GM19328 (cell line): ENCODE measurements around the gene BAX.

Experiments
- ATAC-seq: cut with Tn5 transposase; IDR thresholded peaks from one replicate; pipeline ENCODE4 v1.9.1; 2021; ENCODE audit warnings: mild to moderate bottlenecking, moderate library complexity; ENCODE audit not compliant: unreplicated experiment

The BAX gene

DNA sequence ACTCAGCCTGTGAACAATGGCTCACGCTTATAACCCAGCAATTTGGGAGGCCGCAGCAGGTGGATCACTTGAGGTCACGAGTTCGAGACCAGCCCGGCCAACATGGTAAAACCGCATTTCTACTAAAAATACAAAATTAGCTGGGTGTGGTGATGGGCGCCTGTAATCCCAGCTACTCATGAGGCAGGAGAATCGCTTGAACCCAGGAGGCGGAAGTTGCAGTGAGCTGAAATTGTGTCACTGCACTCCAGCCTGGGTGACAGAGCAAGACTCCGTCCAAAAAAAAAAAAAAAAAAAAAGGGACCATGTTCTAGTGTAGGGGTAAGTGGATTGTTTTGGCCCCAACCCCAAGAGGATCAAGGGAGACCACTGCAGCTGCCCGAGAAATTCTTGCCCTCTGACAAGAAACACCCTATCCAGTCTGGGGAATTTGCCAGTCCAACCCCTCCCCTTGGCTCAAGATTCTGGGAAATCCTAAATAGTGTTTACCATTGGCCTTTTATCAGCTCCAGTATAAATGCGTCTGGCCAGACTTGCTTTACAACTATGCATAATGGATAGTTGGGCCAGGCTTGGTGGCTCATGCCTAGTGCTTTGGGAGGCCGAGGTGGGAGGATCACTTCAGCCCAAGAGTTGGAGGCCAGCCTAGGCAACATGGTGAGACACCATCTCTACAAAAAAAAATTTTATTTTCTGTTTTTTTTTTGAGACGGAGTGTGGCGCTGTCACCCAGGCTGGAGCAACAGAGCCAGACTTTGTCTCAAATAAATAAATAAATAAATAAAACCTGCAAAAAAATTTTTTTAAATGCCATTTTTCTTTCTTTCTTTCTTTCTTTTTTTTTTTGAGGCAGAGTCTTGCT lies 26.3 kb upstream of the BAX start:
- no peak for ATAC-seq

DNA sequence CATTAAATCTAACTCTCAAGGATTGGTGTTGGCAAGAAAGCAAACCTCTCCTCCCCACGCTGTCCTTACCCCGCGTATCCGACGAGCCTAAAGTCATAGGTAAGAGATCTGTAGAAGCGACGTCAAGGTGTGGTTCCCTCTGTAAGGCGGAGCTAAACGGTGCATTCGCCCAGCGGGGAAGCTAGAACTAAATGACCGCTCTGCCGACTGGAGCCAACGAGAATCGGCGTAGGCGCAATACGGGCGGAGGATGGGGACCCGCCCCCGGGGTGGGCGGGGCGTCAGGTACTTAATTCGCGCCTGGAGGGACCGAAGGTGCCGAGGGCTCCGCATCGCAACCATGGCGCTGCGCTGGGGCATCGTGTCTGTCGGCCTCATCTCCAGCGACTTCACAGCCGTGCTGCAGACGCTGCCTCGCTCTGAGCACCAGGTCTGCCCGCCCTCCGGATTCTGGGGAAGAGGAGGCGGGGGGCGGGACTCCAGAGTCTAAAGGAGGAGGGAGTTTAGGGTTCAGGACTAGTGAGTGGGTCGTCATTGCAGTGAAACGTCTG lies 21.2 kb upstream of the BAX start, which contains the start of gene DHDH:
TSS of gene DHDH (plus strand) at position 318 of the 551 bp plus-strand sequence. CDS start at position 341, 23 bp downstream.
- ATAC-seq: no peak

DNA sequence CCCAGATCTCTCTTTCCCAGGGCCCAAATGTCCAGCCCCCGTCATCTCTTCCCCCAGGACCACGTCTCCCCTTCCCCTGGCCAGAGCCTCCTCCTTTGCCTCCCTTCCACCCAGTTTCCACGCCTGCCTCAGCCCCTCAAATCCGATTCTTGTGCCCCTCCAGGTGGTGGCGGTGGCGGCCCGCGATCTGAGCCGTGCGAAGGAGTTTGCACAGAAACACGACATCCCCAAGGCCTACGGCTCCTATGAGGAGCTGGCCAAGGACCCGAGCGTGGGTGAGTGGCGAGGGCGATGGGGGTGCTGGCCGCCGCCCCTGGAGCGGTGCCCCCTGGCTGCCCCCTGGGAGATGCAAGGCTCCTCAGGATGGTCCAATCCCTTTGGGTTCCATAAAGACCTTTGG lies 19.8 kb upstream of the BAX start:
- ATAC-seq: no peak

DNA sequence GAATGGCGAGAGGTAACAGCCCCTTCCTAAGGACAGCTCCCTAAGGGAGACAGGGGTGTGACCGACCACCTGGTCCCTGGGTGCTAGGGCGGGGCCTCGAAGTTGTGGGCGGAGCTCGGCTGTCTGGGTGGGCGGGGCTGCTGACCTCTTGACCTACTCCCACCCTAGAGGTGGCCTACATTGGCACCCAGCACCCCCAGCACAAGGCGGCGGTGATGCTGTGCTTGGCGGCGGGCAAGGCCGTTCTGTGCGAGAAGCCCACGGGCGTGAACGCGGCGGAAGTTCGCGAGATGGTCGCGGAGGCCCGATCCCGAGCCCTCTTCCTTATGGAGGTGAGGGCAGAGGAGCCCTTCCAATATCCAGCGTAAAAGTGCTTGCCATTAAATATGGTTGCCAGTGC lies 18.8 kb upstream of the BAX start:
- no peak for ATAC-seq

DNA sequence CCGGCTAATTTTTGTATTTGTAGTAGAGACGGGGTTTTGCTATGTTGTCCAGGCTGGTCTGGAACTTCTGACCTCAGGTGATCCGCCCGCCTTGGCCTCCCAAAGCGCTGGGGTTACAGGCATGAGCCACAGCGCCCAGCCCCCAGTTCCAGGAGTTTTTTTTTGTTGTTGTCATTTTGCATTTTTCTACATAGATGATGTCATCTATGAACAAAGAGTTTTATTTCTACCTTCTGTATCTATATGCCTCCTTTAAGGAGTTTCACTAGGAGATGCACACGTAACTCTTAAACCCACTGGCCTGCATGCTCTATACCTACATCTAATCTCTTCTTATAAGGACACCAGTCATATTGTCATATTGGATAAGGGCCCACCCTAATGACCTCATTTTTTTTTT lies 16.4 kb upstream of the BAX start:
- ATAC-seq: no peak

DNA sequence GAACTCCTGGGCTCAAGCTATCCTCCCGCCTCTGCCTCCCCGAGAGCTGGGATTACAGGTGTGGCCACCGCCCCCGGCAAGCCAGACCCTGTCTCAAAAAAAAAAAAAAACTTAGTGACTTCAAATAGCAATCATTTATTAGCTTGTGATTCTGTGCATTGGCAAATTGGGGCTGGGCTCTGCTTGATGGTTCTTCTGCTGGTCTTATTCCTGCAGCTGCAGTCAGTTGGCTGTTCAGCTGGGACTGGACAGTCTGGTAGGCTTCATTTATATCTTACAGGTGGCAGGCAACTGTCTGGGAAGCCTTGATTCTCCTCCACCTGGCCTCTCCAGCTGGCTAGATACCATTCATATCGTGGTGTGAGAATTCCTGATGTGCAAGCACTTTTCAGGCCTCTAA lies 13.8 kb upstream of the BAX start:
- no peak for ATAC-seq

DNA sequence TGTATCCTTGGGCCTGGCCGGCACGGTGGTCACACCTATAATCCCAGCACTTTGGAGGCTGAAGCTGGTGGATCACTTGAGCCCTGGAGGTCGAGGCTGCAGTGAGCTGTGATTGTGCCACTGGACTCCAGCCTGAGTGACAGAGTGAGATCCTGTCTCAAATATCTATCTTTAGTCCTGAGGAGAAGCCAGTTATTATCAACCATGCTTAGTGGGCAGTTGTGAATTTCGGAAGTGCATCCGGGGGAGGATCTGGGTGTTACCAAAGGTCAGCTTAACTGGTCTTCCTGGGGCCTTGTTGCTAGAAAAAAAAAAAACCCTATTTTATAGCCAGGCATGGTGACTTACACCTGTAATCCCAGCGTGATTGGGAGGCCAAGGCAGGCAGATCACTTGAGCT lies 11.6 kb upstream of the BAX start:
- no peak for ATAC-seq

DNA sequence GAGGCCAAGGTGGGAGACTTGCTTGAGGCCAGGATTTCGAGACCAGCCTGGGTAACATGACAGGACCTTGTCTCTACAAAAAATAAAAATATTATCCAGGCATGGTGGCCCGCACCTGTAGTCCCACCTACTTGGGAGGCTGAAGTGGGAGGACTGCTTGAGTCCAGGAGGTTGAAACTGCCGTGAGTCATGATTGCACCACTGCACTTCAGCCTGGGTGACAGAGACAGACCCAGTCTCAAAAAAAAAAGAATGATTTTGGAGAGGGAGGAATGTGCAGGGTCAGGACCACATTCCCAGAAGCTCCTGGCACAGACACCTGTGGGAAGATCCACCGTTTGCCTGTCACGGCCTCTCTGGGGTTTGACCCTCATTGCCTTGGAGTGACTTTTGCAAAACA lies 9.3 kb upstream of the BAX start:
- no peak for ATAC-seq

DNA sequence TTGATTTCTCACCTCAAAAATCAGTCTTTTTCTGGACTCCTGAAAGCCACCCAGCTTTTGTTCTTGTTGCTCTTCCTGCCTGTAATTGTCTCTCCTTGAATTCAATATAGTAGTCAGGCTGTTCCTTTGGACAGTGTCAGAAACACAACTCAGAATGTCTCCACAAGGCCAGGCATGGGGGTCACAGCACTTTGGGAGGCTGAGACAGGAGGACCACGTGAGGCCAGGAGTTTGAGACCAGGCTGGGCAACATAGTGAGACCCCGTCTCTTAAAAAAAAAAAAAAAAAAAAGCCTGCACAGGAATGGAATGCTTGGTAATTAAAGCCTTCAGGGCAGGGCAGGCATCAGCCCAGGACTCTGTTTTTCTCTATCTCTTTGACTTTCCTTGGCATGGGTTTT lies 8.9 kb upstream of the BAX start:
- no peak for ATAC-seq

DNA sequence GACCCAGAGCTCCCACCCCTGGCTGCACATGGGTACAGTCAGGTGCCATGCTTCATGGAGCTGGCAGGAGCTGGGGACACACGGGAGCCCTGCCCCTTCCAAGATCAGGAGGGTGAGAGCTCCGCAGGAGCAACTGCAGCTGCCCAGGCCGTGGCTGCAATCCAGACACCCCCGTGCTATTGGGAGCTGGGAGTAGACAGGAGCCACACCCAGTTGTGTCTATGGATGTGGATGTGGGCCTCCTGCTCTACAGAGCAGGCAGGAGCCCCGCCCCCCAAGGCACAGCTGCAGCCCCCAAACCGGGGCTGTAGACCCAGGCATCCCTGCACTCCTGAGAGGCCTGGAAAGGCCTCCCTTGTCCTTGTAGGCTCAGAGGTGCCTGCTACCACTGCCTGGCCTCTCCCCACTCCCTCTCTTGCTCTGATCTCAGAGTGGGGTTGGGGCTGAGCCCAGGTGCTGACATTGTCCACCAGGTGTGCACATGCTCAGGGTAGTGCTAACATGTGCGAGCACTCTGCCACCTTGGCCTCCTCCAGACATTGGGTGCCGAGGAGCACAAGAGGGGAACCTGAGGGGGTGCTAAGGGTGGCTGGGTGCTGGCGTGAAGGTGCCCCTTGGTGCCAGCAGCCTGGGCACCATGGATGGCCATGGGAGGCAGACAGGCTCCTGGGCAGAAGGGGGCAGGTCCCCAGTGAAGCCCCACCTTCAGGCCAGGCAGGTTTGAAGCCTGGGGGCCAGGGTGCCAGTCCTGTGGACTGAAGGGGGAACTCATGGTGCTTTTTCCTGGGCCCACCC lies 8.0 kb upstream of the BAX start:
- no peak for ATAC-seq

DNA sequence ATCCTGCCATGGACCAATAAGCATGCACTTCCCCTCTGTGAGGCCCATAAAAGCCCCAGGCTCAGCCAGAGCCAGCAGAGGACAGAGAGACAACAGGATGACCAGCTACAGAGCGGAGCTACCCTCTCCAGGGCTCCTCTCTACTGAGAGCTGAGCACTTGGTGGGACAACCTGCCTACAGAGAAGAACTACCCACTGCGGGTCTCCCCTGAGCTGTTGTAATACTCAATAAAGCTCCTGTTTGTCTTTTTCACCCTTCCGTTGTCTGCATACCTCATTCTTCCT lies 7.5 kb upstream of the BAX start:
- ATAC-seq: no peak

DNA sequence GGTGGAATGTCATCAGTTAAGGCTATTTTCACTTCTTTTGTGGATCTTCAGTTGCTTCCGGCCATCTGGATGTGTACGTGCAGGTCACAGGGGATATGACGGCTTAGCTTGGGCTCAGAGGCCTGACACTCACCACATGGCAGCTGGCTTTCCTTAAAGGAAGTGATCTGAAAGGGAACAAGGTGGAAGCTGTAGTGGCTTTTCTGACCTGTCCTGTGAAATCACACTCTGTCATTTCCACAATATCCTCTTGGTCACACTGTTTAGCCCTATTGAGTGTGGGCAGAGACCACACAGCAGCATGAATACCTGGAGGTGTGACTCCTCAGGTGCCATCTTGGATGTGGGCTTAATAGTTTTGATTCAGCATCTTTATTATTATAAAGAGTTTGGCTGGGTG lies 4.5 kb upstream of the BAX start:
- ATAC-seq: no peak

DNA sequence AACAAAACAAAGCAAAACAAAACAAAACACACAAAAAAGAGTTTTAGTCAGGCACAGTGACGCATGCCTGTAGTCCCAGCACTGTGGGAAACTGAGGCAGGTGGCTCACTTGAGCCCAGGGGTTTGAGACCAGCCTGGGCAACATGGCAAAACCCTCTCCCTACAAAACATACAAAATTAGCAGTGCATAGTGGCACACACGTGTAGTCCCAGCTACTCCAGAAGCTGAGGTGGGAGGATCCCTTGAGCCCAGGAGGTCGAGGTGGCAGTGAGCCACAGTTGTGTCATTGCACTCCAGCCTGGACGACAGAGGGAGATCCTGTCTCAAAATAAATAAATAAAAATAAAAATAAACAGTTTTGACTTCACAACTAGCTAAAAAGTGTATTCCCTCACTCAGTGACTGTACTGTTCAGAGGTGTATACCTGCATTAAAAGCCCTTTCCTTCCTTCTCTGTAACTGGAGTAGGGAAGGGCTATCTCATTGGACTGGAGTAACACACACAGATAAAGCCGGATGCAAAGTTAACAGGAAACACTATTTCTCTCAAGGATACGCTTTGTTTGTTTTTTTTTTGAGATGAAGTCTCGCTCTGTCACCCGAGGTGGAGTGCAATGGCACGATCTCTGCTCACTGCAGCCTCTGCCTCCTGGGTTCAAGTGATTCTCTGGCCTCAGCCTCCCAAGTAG lies 3.7 kb upstream of the BAX start:
- ATAC-seq: no peak

DNA sequence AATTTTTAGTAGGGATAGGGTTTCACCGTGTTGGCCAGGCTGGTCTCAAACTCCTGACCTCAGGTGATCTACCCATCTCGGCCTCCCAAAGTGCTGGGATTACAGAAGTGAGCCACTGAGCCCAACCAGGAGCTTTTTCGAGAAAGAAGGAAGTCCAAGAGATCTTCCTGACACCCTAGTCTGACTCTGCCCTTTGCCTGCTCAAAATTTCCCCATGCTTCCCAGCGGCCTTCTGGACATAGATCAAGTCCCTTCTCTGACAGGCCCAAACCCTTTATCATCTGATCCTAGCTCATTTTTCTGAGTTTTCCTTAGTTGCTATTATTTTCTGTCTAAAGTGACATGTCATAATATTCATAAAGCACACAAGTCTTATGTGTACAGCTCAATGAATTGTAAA lies 1.5 kb upstream of the BAX start:
- no peak for ATAC-seq

DNA sequence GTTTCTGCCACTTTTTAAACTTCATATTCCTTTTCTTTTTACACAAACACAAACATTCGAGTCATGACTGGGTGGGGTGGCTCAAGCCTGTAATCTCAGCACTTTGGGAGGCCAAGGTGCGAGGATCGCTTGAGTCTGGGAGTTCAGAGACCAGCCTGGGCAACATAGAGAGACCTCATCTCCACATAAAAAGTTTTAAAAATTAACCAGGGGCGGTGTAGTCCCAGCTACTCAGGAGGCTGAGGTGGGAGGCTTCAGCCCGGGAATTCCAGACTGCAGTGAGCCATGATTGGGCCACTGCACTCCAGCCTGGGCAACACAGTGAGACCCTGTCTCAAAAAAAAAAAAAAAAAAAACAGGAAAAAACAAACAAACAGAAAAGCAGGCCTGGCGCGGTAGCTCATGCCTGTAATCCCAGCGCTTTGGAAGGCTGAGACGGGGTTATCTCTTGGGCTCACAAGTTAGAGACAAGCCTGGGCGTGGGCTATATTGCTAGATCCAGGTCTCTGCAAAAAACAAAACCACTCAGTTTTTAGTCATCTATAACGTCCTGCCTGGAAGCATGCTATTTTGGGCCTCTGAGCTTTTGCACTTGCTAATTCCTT lies 583 bp upstream of the BAX start:
- ATAC-seq: no peak

DNA sequence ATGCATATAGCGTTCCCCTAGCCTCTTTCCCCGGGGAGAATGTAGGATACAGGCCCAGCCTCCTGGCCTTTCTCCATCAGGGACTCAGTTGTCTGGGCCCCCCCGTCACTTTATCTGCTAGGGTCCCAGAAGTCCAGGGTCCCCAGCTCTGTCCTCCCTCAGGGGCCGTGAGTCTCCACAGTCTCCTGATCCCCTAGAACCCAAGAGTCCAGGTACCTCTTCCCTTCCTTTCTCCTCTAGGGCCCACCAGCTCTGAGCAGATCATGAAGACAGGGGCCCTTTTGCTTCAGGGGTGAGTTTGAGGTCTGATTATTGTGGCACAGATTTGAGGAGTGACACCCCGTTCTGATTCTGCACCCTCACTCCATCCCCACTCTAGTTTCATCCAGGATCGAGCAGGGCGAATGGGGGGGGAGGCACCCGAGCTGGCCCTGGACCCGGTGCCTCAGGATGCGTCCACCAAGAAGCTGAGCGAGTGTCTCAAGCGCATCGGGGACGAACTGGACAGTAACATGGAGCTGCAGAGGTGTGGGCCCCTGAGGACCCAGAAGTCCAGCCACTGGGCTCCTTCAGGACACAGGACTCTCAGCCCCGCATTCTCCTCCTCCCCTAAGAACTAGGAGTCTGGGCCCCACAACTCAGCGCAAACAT lies 758 bp downstream of the BAX start:
- no peak for ATAC-seq

DNA sequence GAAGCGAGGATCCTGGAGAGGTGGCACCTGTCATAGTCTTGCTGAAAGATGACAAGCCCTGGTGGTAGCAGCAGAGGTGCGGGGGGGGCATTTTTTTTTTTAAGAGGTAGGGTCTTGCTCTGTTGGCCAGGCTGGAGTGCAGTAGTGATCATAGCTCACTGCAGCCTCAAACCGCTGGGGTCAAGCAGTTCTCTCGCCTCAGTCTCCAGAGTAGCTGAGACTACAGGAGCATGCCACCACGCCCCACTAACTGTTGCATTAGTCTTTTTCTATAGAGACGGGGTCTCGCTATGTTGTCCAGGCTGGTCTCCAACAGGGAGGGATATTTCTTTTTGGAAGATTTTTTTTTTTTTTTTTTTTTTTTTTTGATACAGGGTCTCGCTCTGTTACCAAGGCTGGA lies 3.3 kb downstream of the BAX start:
- ATAC-seq: no peak

DNA sequence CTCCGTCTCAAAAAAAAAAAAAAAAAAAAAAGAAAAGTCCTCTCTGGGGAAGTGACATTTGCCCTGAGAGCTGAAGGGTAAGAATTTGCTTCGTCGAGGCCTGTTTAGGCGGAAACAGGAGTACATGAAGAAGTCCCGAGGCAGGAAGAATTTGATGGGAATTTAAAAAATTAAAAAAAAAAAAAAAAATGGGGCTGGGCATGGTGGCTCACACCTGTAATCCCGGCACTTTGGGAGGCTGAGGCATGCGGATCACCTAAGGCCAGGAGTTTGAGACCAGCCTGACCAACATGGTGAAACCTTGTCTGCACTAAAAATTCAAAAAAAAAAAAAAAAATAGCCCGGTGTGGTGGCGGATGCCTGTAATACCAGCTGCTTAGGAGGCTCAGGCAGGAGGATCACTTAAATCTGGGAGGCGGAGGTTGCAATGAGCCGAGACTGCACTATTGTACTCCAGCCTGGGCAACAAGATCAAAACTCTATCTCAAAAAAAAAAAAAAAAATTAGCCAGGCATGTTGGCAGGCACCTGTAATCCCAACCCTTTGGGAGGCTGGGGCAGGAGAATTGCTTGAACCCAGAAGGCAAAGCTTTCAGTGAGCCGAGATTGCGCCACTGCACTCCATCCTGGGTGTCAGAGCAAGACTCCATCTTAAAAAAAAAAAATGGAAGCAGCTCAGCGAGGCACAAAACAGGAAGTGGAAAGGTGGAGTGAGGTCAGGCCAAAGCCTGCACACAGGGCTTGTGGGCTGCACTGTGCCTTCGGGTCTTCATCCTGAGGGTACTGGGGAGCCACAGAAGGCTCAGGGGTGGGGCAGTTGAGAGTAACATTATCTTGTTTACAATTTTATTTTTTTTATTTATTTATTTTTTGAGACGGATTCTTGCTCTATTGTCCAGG lies 4.9 kb downstream of the BAX start:
- no peak for ATAC-seq

DNA sequence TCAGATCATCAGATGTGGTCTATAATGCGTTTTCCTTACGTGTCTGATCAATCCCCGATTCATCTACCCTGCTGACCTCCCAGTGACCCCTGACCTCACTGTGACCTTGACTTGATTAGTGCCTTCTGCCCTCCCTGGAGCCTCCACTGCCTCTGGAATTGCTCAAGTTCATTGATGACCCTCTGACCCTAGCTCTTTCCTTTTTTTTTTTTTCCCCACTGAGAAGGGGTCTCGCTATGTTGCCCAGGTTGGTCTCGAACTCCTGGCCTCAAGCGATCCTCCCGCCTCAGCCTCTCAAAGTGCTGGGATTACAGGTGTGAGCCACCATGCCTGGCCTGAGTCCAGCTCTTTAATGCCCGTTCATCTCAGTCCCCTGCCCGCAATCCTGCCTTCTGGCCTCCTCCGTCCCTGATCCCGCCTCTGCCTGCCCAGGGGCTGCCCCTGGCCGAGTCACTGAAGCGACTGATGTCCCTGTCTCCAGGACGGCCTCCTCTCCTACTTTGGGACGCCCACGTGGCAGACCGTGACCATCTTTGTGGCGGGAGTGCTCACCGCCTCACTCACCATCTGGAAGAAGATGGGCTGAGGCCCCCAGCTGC lies 6.5 kb downstream of the BAX start:
- no peak for ATAC-seq
